Neural cell (in vitro differentiated cells): ENCODE measurements around the gene NBEAL1.
"Not testable (repeated sequence)": the region's sequence is repeated elsewhere in the genome, so short reads cannot be mapped to it uniquely, and the experiment has no call there.

Experiments
- CTCF ChIP-seq: fragments of 450-650 bp; IDR thresholded peaks from 2 replicates; pipeline ENCODE4 v1.5.1; 2014; ENCODE audit warnings: antibody characterized with exemption, mild to moderate bottlenecking, moderate library complexity; ENCODE audit not compliant: poor library complexity, severe bottlenecking
- EP300 ChIP-seq: fragments of 450-650 bp; conservative IDR thresholded peaks from 2 replicates; pipeline ENCODE4 v1.6.1; 2014; ENCODE audit warnings: antibody characterized with exemption, mild to moderate bottlenecking, moderate library complexity; ENCODE audit not compliant: poor library complexity, severe bottlenecking
- EZH2 ChIP-seq: fragments of 200-600, 300-800 bp; shearing (Covaris generic), sonication (generic); IDR thresholded peaks from 2 replicates; pipeline ENCODE4 v1.6.1; 2014; ENCODE audit warnings: antibody characterized with exemption, low read length, borderline replicate concordance, mild to moderate bottlenecking; ENCODE audit not compliant: insufficient read depth, poor library complexity, severe bottlenecking
- MXI1 ChIP-seq: fragments of 450-650 bp; conservative IDR thresholded peaks from 2 replicates; pipeline ENCODE4 v1.6.1; 2014; ENCODE audit warnings: antibody characterized with exemption, mild to moderate bottlenecking; ENCODE audit not compliant: poor library complexity, severe bottlenecking
- POLR2AphosphoS5 ChIP-seq: IDR thresholded peaks from 2 replicates; pipeline ENCODE4 v1.6.1; 2012
- RAD21 ChIP-seq: fragments of 450-650 bp; conservative IDR thresholded peaks from 2 replicates; pipeline ENCODE4 v1.6.1; 2014; ENCODE audit warnings: antibody characterized with exemption, mild to moderate bottlenecking, moderate library complexity
- SMC3 ChIP-seq: fragments of 450-650 bp; conservative IDR thresholded peaks from 2 replicates; pipeline ENCODE4 v1.6.1; 2014; ENCODE audit warnings: antibody characterized with exemption, mild to moderate bottlenecking, moderate library complexity; ENCODE audit not compliant: poor library complexity
- TAF1 ChIP-seq: IDR thresholded peaks from 2 replicates; pipeline ENCODE4 v1.6.1; 2012; ENCODE audit warnings: low read depth
- TF ChIP-seq, protein P1 (sequence below): IDR thresholded peaks from 2 replicates; pipeline ENCODE4 v1.6.1; 2012; ENCODE audit warnings: borderline replicate concordance

DNA sequence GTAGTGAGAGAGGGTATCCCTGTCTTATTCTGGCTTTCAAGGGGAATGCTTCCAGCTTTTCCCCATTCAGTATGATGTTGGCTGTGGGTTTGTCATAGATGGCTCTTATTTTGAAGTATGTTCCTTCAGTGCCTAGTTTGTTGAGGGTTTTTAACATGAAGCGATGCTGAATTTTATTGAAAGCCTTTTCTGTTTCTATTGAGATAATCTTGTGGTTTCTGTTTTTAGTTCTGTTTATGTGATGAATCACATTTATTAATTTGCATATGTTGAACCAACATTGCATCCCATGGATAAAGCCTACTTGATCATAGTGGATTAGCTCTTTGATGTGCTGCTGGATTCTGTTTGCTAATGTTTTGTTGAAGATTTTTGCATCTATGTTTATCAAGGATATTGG, 87.7 kb downstream of the NBEAL1 start:
- not testable (repeated sequence) for TF ChIP-seq CTCF, EP300, POLR2AphosphoS5, EZH2, SMC3, TAF1, RAD21, MXI1
- TF ChIP-seq, protein P1, sequence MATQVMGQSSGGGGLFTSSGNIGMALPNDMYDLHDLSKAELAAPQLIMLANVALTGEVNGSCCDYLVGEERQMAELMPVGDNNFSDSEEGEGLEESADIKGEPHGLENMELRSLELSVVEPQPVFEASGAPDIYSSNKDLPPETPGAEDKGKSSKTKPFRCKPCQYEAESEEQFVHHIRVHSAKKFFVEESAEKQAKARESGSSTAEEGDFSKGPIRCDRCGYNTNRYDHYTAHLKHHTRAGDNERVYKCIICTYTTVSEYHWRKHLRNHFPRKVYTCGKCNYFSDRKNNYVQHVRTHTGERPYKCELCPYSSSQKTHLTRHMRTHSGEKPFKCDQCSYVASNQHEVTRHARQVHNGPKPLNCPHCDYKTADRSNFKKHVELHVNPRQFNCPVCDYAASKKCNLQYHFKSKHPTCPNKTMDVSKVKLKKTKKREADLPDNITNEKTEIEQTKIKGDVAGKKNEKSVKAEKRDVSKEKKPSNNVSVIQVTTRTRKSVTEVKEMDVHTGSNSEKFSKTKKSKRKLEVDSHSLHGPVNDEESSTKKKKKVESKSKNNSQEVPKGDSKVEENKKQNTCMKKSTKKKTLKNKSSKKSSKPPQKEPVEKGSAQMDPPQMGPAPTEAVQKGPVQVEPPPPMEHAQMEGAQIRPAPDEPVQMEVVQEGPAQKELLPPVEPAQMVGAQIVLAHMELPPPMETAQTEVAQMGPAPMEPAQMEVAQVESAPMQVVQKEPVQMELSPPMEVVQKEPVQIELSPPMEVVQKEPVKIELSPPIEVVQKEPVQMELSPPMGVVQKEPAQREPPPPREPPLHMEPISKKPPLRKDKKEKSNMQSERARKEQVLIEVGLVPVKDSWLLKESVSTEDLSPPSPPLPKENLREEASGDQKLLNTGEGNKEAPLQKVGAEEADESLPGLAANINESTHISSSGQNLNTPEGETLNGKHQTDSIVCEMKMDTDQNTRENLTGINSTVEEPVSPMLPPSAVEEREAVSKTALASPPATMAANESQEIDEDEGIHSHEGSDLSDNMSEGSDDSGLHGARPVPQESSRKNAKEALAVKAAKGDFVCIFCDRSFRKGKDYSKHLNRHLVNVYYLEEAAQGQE, result not testable (repeated sequence)
